CD14-positive monocyte (primary cell): ENCODE results near the gene ADAMTS7. TPM values are rescaled to one million over a fixed set of nuclear protein-coding genes. Genes with fewer than 3 reads are reported as not detected.
"Not testable (repeated sequence)": the region's sequence is repeated elsewhere in the genome, so short reads cannot be mapped to it uniquely, and the experiment has no call there.

ENCODE experiments used
- DNase-seq, 3 donors: peaks; one replicate each; pipeline ENCODE4 v3.0.0-alpha.2; 2011 to 2022
- H2AFZ ChIP-seq: 2 replicates; pipeline ENCODE4 v1.6.0; 2012; ENCODE audit warnings: mild to moderate bottlenecking, low read depth, low read length, inconsistent platforms; ENCODE audit not compliant: insufficient read depth, poor library complexity, severe bottlenecking
- H3K27ac ChIP-seq, 2 donors: 1 replicate in 1 of 2; 2 replicates in 1 of 2; pipeline ENCODE4 v1.5.1; 2012 to 2013; ENCODE audit warnings: low read length in 2 of 2, control low read depth in 1 of 2, inconsistent platforms in 1 of 2, low read depth in 1 of 2, mild to moderate bottlenecking in 1 of 2
- H3K27me3 ChIP-seq, 2 donors: one replicate each; pipeline versions ENCODE4 v1.6.0 to v1.6.1; 2011 to 2013; ENCODE audit warnings: low read length in 2 of 2; ENCODE audit not compliant: control insufficient read depth in 2 of 2, insufficient read depth in 2 of 2
- H3K36me3 ChIP-seq, 2 donors: replicated peaks in 1 of 2; 1 replicate in 1 of 2; 2 replicates in 1 of 2; pipeline versions ENCODE4 v1.5.1 to v1.6.1; 2012 to 2013; ENCODE audit warnings: low read length in 2 of 2, control low read depth in 1 of 2, inconsistent platforms in 1 of 2, mild to moderate bottlenecking in 1 of 2; ENCODE audit not compliant: insufficient read depth in 2 of 2, control insufficient read depth in 1 of 2
- H3K4me1 ChIP-seq, 2 donors: 1 replicate in 1 of 2; 2 replicates in 1 of 2; pipeline versions ENCODE4 v1.5.1 to v1.6.1; 2012 to 2013; ENCODE audit warnings: low read length in 2 of 2, control low read depth in 1 of 2, inconsistent platforms in 1 of 2, mild to moderate bottlenecking in 1 of 2, moderate library complexity in 1 of 2; ENCODE audit not compliant: insufficient read depth in 2 of 2, control insufficient read depth in 1 of 2
- H3K4me2 ChIP-seq: replicated peaks from 2 replicates; pipeline ENCODE3; 2012; ENCODE audit warnings: low read length, moderate library complexity, mild to moderate bottlenecking; ENCODE audit not compliant: poor library complexity, severe bottlenecking; ENCODE audit errors: extremely low read depth
- H3K4me3 ChIP-seq, 3 experiments: fragments of 200-600 bp in 1 of 3; sonication (generic) in 1 of 3; replicated peaks in 1 of 3; 1 replicate in 2 of 3; 2 replicates in 1 of 3; pipeline ENCODE4 v1.5.1; 2011 to 2013; ENCODE audit warnings: low read length in 3 of 3, mild to moderate bottlenecking in 3 of 3, control low read depth in 2 of 3, low read depth in 2 of 3, inconsistent platforms in 1 of 3, moderate library complexity in 1 of 3
- H3K79me2 ChIP-seq: 2 replicates; pipeline ENCODE4 v1.6.0; 2012; ENCODE audit warnings: mild to moderate bottlenecking, control low read depth, inconsistent platforms, low read length, moderate library complexity; ENCODE audit not compliant: insufficient read depth
- H3K9ac ChIP-seq: 2 replicates; pipeline ENCODE4 v1.6.0; 2017; ENCODE audit warnings: low read length, mild to moderate bottlenecking; ENCODE audit not compliant: insufficient read depth, poor library complexity, severe bottlenecking
- H3K9me3 ChIP-seq, 2 donors: replicated peaks in 1 of 2; 1 replicate in 1 of 2; 2 replicates in 1 of 2; pipeline versions ENCODE4 v1.5.1 to v1.6.1; 2012 to 2013; ENCODE audit warnings: low read length in 2 of 2, control low read depth in 1 of 2; ENCODE audit not compliant: control insufficient read depth in 1 of 2, insufficient read depth in 1 of 2
- H4K20me1 ChIP-seq: 2 replicates; pipeline ENCODE4 v1.6.0; 2012; ENCODE audit warnings: mild to moderate bottlenecking, low read length, control low read depth, moderate library complexity; ENCODE audit not compliant: insufficient read depth
- H3K27ac Mint-ChIP-seq, 7 donors: one replicate each; pipeline ENCODE4 v1.8.0; 2020; ENCODE audit warnings: mild to moderate bottlenecking in 7 of 7, mixed read lengths in 7 of 7, moderate library complexity in 6 of 7, inconsistent platforms in 2 of 7
- H3K27me3 Mint-ChIP-seq, 3 donors: one replicate each; pipeline ENCODE4 v1.8.0; 2021 to 2022; ENCODE audit warnings: low read depth in 3 of 3, mild to moderate bottlenecking in 3 of 3, mixed read lengths in 3 of 3, moderate library complexity in 3 of 3, inconsistent platforms in 1 of 3
- H3K36me3 Mint-ChIP-seq, 2 donors: one replicate each; pipeline ENCODE4 v1.8.0; 2020; ENCODE audit warnings: mixed read lengths in 2 of 2, inconsistent platforms in 1 of 2, mild to moderate bottlenecking in 1 of 2
- H3K4me1 Mint-ChIP-seq: one replicate; pipeline ENCODE4 v1.8.0; 2020; ENCODE audit warnings: mild to moderate bottlenecking, mixed read lengths
- H3K4me3 Mint-ChIP-seq, 2 donors: one replicate each; pipeline ENCODE4 v1.8.0; 2020; ENCODE audit warnings: mild to moderate bottlenecking in 2 of 2, mixed read lengths in 2 of 2, moderate library complexity in 1 of 2
- H3K9me3 Mint-ChIP-seq, 7 donors: one replicate each; pipeline ENCODE4 v1.8.0; 2020 to 2022; ENCODE audit warnings: mixed read lengths in 7 of 7, mild to moderate bottlenecking in 6 of 7, moderate library complexity in 6 of 7, inconsistent platforms in 2 of 7
- WGBS: methylation state at CpG from one replicate; pipeline ENCODE4 v1.1.5; 2013; ENCODE audit warnings: missing lambda C conversion rate; ENCODE audit not compliant: insufficient coverage; 5-methylcytosine and 5-hydroxymethylcytosine counted together
- intact Hi-C, 2 donors: fragments of 100-400 bp; cut with micrococcal nuclease; formaldehyde crosslinking; loops; one replicate each; pipeline versions ENCODE4 v1.15.0 to v1.15.1; 2023
- polyA plus RNA-seq, 3 donors: library from polyadenylated mRNA; depleted of rRNA in 1 of 3; unstranded in 2 of 3; stranded (reverse) in 1 of 3; fragments of 300-500 nt in 2 of 3; fragments of >200 nt in 1 of 3; fragmentation: Illumina TruSeq in 2 of 3; gene quantifications; 1 replicate in 2 of 3; 2 replicates in 1 of 3; pipeline ENCODE4 v1.2.3, GENCODE V29; 2012 to 2021
- TF ChIP-seq, protein P1 (sequence below): fragments of 200-600 bp; IDR thresholded peaks from one replicate; pipeline ENCODE4 v1.8.0; 2022; ENCODE audit warnings: antibody characterized with exemption, mild to moderate bottlenecking

The ADAMTS7 gene
- polyA plus RNA-seq, 3 donors: not detected

DNA sequence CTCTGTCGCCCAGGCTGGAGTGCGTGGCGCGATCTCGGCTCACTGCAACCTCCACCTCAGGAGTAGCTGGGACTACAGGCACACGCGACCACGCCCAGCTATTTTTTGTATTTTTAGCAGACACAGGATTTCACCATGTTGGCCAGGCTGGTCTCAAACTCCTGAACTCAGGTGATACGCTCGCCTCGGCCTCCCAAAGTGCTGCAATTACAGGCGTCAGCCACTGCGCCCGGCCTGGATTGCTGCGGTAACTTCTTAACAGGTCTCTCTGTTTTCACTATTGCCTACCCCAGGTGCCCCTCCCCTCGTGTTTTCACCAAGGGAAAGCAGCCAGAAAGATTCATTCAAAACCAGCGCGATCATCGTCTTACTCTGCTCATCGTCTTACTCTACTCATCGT, 10.5 kb downstream of the ADAMTS7 start:
- no peak overlapping the region for H3K4me3 Mint-ChIP-seq
- intact Hi-C loops: no loop called here
- no peaks in the 10 kb centered on the region for H3K36me3 Mint-ChIP-seq
- Histone ChIP-seq H3K27me3 (peaks cover 0 to 2% of the 10 kb centered on the region in 2 donors), H2AFZ (no peak overlapping the region), H4K20me1 (no peaks in the 10 kb centered on the region), H3K4me2 (no peak overlapping the region), H3K4me3 (no peak overlapping the region), H3K9me3 (no peaks in the 10 kb centered on the region), H3K27ac (no peak overlapping the region), H3K79me2 (no peaks in the 10 kb centered on the region), H3K4me1 (no peaks in the 10 kb centered on the region), H3K36me3 (no peaks in the 10 kb centered on the region), H3K9ac (no peak overlapping the region)
- no peaks in the 10 kb centered on the region for H3K4me1 Mint-ChIP-seq
- H3K27me3 Mint-ChIP-seq: peaks cover 6 to 13% (median 10%) of the 10 kb centered on the region in 3 donors
- no peak for DNase-seq
- 91% methylated on average over 15 of the region's 21 CpGs for WGBS
- no peak overlapping the region for H3K27ac Mint-ChIP-seq
- TF ChIP-seq, protein P1, sequence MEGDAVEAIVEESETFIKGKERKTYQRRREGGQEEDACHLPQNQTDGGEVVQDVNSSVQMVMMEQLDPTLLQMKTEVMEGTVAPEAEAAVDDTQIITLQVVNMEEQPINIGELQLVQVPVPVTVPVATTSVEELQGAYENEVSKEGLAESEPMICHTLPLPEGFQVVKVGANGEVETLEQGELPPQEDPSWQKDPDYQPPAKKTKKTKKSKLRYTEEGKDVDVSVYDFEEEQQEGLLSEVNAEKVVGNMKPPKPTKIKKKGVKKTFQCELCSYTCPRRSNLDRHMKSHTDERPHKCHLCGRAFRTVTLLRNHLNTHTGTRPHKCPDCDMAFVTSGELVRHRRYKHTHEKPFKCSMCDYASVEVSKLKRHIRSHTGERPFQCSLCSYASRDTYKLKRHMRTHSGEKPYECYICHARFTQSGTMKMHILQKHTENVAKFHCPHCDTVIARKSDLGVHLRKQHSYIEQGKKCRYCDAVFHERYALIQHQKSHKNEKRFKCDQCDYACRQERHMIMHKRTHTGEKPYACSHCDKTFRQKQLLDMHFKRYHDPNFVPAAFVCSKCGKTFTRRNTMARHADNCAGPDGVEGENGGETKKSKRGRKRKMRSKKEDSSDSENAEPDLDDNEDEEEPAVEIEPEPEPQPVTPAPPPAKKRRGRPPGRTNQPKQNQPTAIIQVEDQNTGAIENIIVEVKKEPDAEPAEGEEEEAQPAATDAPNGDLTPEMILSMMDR: no peak
- H3K9me3 Mint-ChIP-seq: no peaks in the 10 kb centered on the region

DNA sequence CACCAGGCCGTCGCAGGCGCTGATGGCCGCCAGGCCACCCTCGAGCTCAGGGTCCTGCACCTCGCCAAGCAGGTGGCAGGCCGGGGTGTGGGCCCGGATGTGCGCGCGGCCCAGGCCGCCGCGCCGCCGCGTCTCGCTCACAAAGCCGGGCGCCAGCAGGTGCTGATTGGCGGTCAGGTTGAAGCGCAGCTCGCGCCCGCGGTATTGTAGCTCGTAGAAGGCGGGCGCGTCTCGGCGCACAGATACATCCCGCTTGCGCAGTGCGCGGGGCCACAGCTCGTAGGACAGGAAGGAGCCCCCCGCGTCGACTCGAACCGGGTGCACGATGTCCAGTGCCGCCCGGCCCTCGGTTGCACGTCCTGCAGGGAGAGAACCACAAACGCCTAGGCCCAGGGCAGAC, 11.1 kb downstream of the ADAMTS7 start:
- WGBS: 85% methylated on average over 44 of the region's 48 CpGs
- H3K27me3 Mint-ChIP-seq: peaks cover 6 to 10% (median 7%) of the 10 kb centered on the region in 3 donors

DNA sequence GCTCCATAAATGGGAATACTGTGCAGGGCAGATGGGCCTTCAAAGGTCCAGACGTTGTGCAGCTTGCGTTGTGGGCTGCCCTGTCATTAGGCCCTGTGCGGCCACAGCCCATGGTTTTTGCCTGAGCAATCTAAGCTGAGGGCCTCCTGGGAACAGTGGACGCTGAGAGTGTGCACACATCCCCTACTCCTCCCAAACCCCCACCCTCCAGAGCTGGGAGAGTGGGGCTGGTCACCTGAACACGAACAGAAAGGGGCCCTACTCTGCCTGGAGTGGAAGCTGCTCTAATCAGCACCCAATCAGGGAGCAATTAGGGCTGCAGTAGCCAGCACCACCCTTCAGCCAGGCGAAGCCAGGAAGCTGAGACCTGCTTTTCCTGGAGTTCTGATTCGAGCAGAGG, 12.2 kb downstream of the ADAMTS7 start:
- WGBS: no CpG with 5 or more reads among the region's 7 CpGs
- H3K4me1 ChIP-seq, DNase-seq, H3K27ac Mint-ChIP-seq, H3K27ac ChIP-seq, H3K27me3 Mint-ChIP-seq, H3K9ac ChIP-seq, H3K4me1 Mint-ChIP-seq, H3K9me3 ChIP-seq, H3K4me3 Mint-ChIP-seq, H2AFZ ChIP-seq, H3K36me3 ChIP-seq, intact Hi-C loops, H3K36me3 Mint-ChIP-seq, H3K79me2 ChIP-seq, H3K9me3 Mint-ChIP-seq, H4K20me1 ChIP-seq, H3K4me2 ChIP-seq, H3K4me3 ChIP-seq, H3K27me3 ChIP-seq: not testable (repeated sequence)

More for the DNA sequence above, 11.1 kb downstream of the ADAMTS7 start:
- no peaks in the 10 kb centered on the region for H3K36me3 ChIP-seq
- H3K9me3 Mint-ChIP-seq: no peaks in the 10 kb centered on the region
- H3K36me3 Mint-ChIP-seq: no peaks in the 10 kb centered on the region
- H3K9me3 ChIP-seq: no peaks in the 10 kb centered on the region
- no peak for DNase-seq
- TF ChIP-seq, protein P1: no peak
- no peak overlapping the region for H3K27ac ChIP-seq
- H3K4me3 Mint-ChIP-seq: no peak overlapping the region
- no peak overlapping the region for H2AFZ ChIP-seq
- H3K79me2 ChIP-seq: no peaks in the 10 kb centered on the region
- H3K27me3 ChIP-seq: peaks cover 0 to 2% of the 10 kb centered on the region in 2 donors
- no peak overlapping the region for H3K9ac ChIP-seq
- intact Hi-C loops: no loop called here
- H3K4me2 ChIP-seq: no peak overlapping the region
- H3K4me3 ChIP-seq: no peak overlapping the region
- no peaks in the 10 kb centered on the region for H3K4me1 ChIP-seq
- H4K20me1 ChIP-seq: no peaks in the 10 kb centered on the region
- no peak overlapping the region for H3K27ac Mint-ChIP-seq
- H3K4me1 Mint-ChIP-seq: no peaks in the 10 kb centered on the region
